Embryonic facial prominence (tissue), 1 donor: ENCODE data around the gene DBNL.

Experiments
- DNase-seq: peaks from one replicate; pipeline ENCODE4 v3.0.0-alpha.2; 2016; ENCODE audit errors: extremely low spot score

DBNL gene

GRCh38 chr7:44077061-44077460 lies 32.6 kb downstream of the DBNL start:
- no peak for DNase-seq

DNA sequence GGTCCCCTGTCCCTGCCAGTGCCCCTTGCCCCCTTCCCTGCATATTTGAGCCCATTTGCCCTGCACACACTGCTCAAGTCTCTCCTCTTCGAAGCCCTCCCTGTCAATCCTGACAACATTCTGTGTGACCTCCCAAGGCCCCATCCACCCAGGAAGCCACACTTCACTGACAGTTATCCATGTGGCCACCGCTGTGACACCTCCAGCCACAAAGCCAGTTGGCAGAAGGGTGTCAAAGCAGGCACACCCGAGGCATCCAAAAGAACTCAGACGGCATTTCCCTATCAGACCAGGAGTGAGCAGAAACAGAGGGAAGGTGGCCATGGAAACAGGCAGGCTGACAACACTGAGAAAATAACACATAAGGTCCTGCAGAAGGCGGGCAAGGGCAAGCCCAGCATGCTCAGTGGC lies 33.2 kb downstream of the DBNL start:
- no peak for DNase-seq

DNA sequence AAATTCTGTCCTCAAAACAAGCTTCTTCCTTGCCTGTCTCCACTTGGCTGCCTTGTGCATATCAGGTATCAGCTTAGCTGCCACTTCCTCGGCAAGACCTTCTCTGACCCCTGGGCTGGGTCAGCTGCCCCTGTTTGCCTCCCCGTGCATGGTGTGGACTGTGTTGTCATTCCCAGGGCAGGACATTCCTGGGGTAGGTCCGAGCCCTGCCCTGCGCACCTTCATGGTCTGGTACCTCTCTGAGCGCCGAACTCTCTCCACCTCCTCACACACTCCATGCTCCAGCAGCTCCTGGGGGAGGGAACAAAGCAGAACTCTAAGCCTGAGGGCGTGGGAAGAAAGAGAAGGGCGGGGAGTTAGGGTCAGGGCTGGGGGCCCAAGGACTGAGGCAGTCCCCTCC lies 34.0 kb downstream of the DBNL start:
- no peak for DNase-seq

GRCh38 chr7:44079331-44080021 lies 35.0 kb downstream of the DBNL start:
- no peak for DNase-seq

GRCh38 chr7:44080118-44080517 lies 35.6 kb downstream of the DBNL start:
- no peak for DNase-seq

DNA sequence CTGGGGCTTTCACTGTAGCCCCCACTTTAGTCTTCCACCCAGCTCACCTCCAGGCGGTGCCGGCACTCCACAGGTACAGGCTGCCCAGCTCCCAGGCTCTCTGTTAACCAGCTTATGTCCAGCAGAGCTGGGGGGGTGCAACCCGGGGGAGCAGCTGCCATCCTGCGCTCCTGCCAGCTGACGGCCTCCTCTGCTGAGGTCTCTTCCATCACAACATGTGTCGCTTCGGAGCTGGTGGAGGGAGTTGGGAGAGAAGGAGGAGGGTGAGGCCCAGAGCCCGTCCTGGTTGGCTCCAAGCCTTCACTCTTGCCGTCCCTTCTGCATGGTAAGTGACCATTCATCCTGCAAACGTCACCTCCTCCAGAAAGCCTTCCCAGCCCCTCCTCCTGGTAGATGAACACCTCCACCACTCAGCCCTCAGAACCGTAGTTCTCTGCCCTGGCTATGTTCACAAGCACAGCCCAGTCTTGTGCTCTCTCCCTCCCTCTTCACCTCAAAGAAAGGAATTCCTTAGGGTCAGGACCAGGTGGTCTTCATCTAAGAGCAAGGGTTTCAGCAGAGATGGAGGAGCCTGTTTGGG lies 36.3 kb downstream of the DBNL start:
- no peak for DNase-seq

GRCh38 chr7:44081266-44081748 lies 36.8 kb downstream of the DBNL start:
- DNase-seq: no peak

GRCh38 chr7:44082541-44083207 lies 38.2 kb downstream of the DBNL start:
- DNase-seq: peak; percentile 98

DNA sequence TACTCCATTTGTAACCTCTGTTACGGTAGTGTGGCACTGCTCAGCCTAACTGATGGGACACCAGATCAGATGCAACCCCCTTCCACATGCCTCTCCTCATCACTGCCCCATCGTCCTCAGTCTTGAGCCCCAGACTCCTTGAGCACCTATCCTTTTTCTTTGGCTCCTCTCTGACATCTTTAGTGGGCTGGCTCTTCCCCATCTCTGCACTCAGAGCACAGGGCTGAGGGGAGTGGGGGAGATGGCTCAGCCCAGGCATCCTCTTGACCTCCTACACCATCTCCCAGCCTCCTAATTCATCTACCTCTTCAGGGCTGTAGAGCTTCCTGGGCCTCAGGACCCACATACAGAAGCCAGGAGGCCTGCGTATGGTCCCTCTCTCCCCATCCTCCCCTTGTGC lies 39.3 kb downstream of the DBNL start:
- DNase-seq: no peak

- no peak for DNase-seq
Observed at GRCh38 chr7:44084701-44085100, 40.2 kb downstream of the DBNL start.

GRCh38 chr7:44085546-44085945 lies 41.0 kb downstream of the DBNL start:
- no peak for DNase-seq

DNA sequence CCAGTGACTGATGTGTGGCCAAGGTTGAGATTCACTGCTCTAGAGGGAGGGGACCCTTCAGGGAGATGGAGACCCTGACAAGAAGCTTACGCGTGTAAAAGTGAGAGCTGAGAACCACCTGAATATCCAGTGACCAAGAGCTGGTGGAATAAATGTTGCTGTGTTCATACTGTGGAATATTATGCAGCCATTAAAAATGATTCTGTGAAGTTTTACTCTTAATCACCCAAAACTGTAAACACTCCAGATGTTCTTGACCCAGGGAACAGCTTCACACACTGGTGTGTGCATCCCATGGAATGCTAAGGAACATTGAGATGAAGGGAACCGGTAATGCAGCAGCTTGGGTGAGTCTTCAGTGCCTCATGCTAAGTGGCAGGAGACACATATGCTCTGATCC lies 42.1 kb downstream of the DBNL start:
- no peak for DNase-seq

- no peak for DNase-seq
Observed at GRCh38 chr7:44087911-44088838, 43.7 kb downstream of the DBNL start.

DNA sequence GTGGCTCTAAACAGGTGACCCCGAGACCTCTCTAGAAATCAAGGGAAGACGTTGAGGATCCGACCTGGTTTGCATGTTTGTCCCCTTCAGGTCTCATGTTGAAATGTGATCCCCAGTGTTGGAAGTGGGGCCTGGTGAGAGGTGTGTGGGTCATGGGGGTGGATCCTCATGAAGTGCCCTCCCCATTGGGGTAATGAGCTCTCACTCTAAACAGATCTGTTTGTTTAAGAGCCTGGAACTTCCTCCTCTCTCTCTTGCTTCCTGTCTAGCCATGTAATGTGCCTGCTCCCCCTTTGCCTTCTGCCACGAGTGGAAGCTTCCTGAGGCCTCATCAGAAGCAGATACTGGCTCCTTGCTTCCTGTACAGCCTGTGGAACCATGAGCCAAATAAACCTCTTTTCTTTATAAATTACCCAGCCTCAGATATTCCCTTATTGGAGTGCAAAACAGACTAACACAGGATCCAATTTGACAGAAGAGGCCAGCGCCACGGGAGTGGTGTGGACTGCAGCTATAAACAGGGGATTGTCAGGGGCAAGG lies 48.7 kb downstream of the DBNL start:
- no peak for DNase-seq

GRCh38 chr7:44094365-44094764 lies 49.9 kb downstream of the DBNL start:
- no peak for DNase-seq

GRCh38 chr7:44094883-44095592 lies 50.5 kb downstream of the DBNL start:
- no peak for DNase-seq

DNA sequence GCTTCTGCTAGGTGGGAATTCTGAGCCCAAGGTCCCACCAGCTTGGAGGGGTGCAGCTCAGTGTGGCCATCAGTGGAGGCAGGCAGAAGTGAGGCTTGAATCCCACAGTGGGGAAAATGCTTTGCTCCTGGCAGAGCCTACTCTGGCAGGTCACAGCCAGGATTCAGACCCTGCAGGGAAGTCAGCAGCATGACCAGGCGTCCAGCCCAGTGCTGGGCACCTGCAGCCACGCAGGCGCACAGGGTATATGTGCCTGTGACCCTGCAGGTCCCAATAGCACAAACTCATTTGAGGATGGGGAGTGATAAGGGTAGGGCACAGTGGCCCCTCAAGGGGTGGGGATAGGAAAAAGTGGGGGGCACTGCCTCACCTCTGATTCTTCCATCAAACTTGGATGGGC lies 51.3 kb downstream of the DBNL start:
- DNase-seq: no peak

DNA sequence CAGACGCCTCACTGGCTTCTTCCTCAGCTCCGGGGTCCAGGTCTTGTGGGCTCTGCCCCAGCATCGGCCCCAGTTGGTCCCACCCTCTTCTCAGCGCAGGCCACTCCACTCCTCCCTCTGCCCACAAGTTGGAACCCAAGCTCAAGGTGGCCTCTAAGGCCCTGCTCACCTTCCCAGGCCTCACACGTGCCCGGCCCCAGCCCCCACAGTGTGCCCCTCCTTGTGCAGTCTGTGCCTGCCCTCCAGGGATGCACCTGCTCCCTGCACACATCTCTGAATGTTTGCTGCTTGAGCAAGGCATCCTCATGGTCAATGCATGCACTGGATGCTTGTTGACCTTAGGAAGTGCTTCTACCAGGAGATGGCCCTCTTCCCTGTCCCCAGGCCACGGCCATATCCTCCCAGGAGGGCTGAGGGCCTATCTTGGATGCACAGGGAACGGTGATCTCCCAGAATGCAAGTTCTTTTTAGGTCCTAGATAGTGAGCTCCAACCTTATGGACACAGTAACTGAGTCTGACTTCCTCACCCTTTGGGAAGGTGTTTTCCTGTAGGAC lies 51.9 kb downstream of the DBNL start:
- DNase-seq: no peak

GRCh38 chr7:44097064-44097932 lies 52.8 kb downstream of the DBNL start:
- no peak for DNase-seq
